Epithelial cell of prostate (primary cell): ENCODE measurements around the gene UBL7.
"Not testable (repeated sequence)": the region's sequence is repeated elsewhere in the genome, so short reads cannot be mapped to it uniquely, and the experiment has no call there.

Experiments
- DNase-seq: peaks from one replicate; pipeline ENCODE4 v3.0.0-alpha.2; 2011; ENCODE audit warnings: low read depth, low spot score
- H3K27ac ChIP-seq: fragments of 450-650 bp; 2 replicates; pipeline ENCODE4 v1.5.1; 2017; ENCODE audit warnings: mild to moderate bottlenecking

The UBL7 gene

GRCh38 chr15:74464897-74465296, 3.9 kb upstream of the UBL7 start:
- H3K27ac ChIP-seq, result no peak overlapping the region
- DNase-seq, result no peak

- H3K27ac ChIP-seq, result no peak overlapping the region
- DNase-seq, result no peak
Measured at GRCh38 chr15:74464216-74464615, 3.3 kb upstream of the UBL7 start.

GRCh38 chr15:74463634-74464033, 2.7 kb upstream of the UBL7 start:
- H3K27ac ChIP-seq, result no peak overlapping the region
- DNase-seq, result no peak

- H3K27ac ChIP-seq, result no peak overlapping the region
- no peak for DNase-seq
Measured at GRCh38 chr15:74461847-74462511, 1.0 kb upstream of the UBL7 start.

- peak overlapping the region; percentile 40 for H3K27ac ChIP-seq
- no peak for DNase-seq
Measured at GRCh38 chr15:74460298-74460697, 662 bp downstream of the UBL7 start.

GRCh38 chr15:74459798-74460197, 1.2 kb downstream of the UBL7 start:
- DNase-seq, H3K27ac ChIP-seq: not testable (repeated sequence)

- no peak overlapping the region for H3K27ac ChIP-seq
- no peak for DNase-seq
Measured at GRCh38 chr15:74458473-74458872, 2.5 kb downstream of the UBL7 start.

GRCh38 chr15:74457036-74457435, 3.9 kb downstream of the UBL7 start:
- H3K27ac ChIP-seq, DNase-seq: not testable (repeated sequence)

- DNase-seq, result no peak
- H3K27ac ChIP-seq, result no peak overlapping the region
Measured at GRCh38 chr15:74454764-74455500, 6.0 kb downstream of the UBL7 start.

GRCh38 chr15:74453925-74454763, 6.8 kb downstream of the UBL7 start:
- H3K27ac ChIP-seq, result no peak overlapping the region
- no peak for DNase-seq

GRCh38 chr15:74451861-74452835, 8.8 kb downstream of the UBL7 start:
- no peak for DNase-seq
- no peak overlapping the region for H3K27ac ChIP-seq

GRCh38 chr15:74451322-74451721, 9.6 kb downstream of the UBL7 start:
- no peak for DNase-seq
- H3K27ac ChIP-seq, result no peak overlapping the region

- no peak for DNase-seq
- no peak overlapping the region for H3K27ac ChIP-seq
Measured at GRCh38 chr15:74449643-74450205, 11.2 kb downstream of the UBL7 start.

GRCh38 chr15:74449095-74449494, 11.9 kb downstream of the UBL7 start:
- no peak for DNase-seq
- H3K27ac ChIP-seq, result no peak overlapping the region

- no peak for DNase-seq
- no peak overlapping the region for H3K27ac ChIP-seq
Measured at GRCh38 chr15:74445816-74446763, 14.9 kb downstream of the UBL7 start.

GRCh38 chr15:74444106-74445062, 16.6 kb downstream of the UBL7 start:
- no peak overlapping the region for H3K27ac ChIP-seq
- no peak for DNase-seq

GRCh38 chr15:74443100-74443909, 17.7 kb downstream of the UBL7 start:
- no peak for DNase-seq
- H3K27ac ChIP-seq, result no peak overlapping the region
